Hepatocyte (in vitro differentiated cells): ENCODE data around the gene FMO2. TPM values are rescaled to one million over a fixed set of nuclear protein-coding genes. Genes with fewer than 3 reads are reported as not detected.

Experiments
- DNase-seq: peaks from one replicate; pipeline ENCODE4 v3.0.0-alpha.2; 2016; ENCODE audit warnings: low spot score
- H2AFZ ChIP-seq: fragments of 200-600 bp; sonication (generic); 2 replicates; pipeline ENCODE4 v1.6.0; 2016; ENCODE audit warnings: antibody characterized with exemption, mild to moderate bottlenecking
- H3K27ac ChIP-seq: fragments of 200-600 bp; sonication (generic); 2 replicates; pipeline ENCODE4 v1.5.1; 2016; ENCODE audit warnings: mild to moderate bottlenecking
- H3K27me3 ChIP-seq: fragments of 200-600 bp; sonication (generic); 2 replicates; pipeline ENCODE4 v1.6.1; 2016
- H3K36me3 ChIP-seq: fragments of 200-600 bp; sonication (generic); replicated peaks from 2 replicates; pipeline ENCODE4 v1.5.1; 2016; ENCODE audit warnings: low read depth; ENCODE audit not compliant: insufficient read depth
- H3K4me1 ChIP-seq: fragments of 200-600 bp; sonication (generic); 2 replicates; pipeline ENCODE4 v1.5.1; 2016; ENCODE audit warnings: mild to moderate bottlenecking, moderate library complexity; ENCODE audit not compliant: insufficient read depth
- H3K4me2 ChIP-seq: fragments of 200-600 bp; sonication (generic); 2 replicates; pipeline ENCODE4 v1.6.0; 2016
- H3K4me3 ChIP-seq: fragments of 200-600 bp; sonication (generic); 2 replicates; pipeline ENCODE4 v1.5.1; 2016; ENCODE audit warnings: mild to moderate bottlenecking
- H3K79me2 ChIP-seq: fragments of 200-600 bp; sonication (generic); 2 replicates; pipeline ENCODE4 v1.6.0; 2017; ENCODE audit warnings: mild to moderate bottlenecking
- H3K9me2 ChIP-seq: fragments of 200-600 bp; sonication (generic); replicated peaks from 2 replicates; pipeline ENCODE4 v1.6.0; 2017; ENCODE audit warnings: mild to moderate bottlenecking; ENCODE audit not compliant: insufficient read depth
- H3K9me3 ChIP-seq: fragments of 200-600 bp; sonication (generic); 2 replicates; pipeline ENCODE4 v1.5.1; 2016; ENCODE audit warnings: low read depth, mild to moderate bottlenecking
- H4K20me1 ChIP-seq: fragments of 200-600 bp; sonication (generic); 2 replicates; pipeline ENCODE4 v1.6.0; 2016; ENCODE audit warnings: mild to moderate bottlenecking; ENCODE audit not compliant: insufficient read depth, poor library complexity, severe bottlenecking
- CTCF ChIP-seq: fragments of 200-600 bp; sonication (generic); IDR thresholded peaks from 2 replicates; pipeline ENCODE4 v1.5.1; 2016; ENCODE audit warnings: antibody characterized with exemption, mild to moderate bottlenecking; ENCODE audit not compliant: poor library complexity
- EZH2 ChIP-seq: fragments of 200-600 bp; sonication (generic); IDR thresholded peaks from 2 replicates; pipeline ENCODE4 v1.6.1; 2016; ENCODE audit warnings: antibody characterized with exemption, mild to moderate bottlenecking, borderline replicate concordance
- EZH2phosphoT487 ChIP-seq: fragments of 200-600 bp; sonication (generic); IDR thresholded peaks from one replicate; pipeline ENCODE4 v1.6.1; 2018; ENCODE audit warnings: antibody characterized with exemption, mild to moderate bottlenecking, low read depth, moderate library complexity; ENCODE audit not compliant: unreplicated experiment, severe bottlenecking
- WGBS: methylation state at CpG from one replicate; pipeline ENCODE4 v1.1.6; 2016; ENCODE audit warnings: low lambda C conversion rate; ENCODE audit errors: missing lambda C conversion rate; 5-methylcytosine and 5-hydroxymethylcytosine counted together
- polyA plus RNA-seq: library from polyadenylated mRNA; unstranded; fragments of >200 nt; fragmentation: Nextera tagmentation; extraction: Ambion mirVana; gene quantifications from 2 replicates; pipeline ENCODE4 v1.2.1, GENCODE V29; 2016
- total RNA-seq: library from RNA; depleted of rRNA; stranded (reverse); fragments of >200 nt; gene quantifications from 2 replicates; pipeline ENCODE4 v1.2.3, GENCODE V29; 2014

FMO2 gene
- total and polyA plus RNA-seq, 2 experiments from 2014 or later: 0.70 TPM; not detected in 1

GRCh38 chr1:171243878-171244277 is 58.8 kb downstream of the FMO2 start:
- TF ChIP-seq CTCF: no peak
- Histone ChIP-seq H3K27ac (no peak overlapping the region), H3K4me3 (no peak overlapping the region), H4K20me1 (no peaks in the 10 kb centered on the region), H3K79me2 (peaks cover under 1% of the 10 kb centered on the region), H3K4me1 (peaks cover 7% of the 10 kb centered on the region), H3K9me2 (no peaks in the 10 kb centered on the region), H3K36me3 (no peaks in the 10 kb centered on the region), H3K27me3 (no peaks in the 10 kb centered on the region), H3K9me3 (no peaks in the 10 kb centered on the region), H2AFZ (no peak overlapping the region), H3K4me2 (no peak overlapping the region)
- DNase-seq: no peak
- WGBS: 85% methylated on average over 4 of the region's 4 CpGs

GRCh38 chr1:171245458-171246064 is 60.5 kb downstream of the FMO2 start:
- Histone ChIP-seq H3K4me2 (no peak overlapping the region), H3K27ac (no peak overlapping the region), H4K20me1 (no peaks in the 10 kb centered on the region), H2AFZ (no peak overlapping the region), H3K4me3 (no peak overlapping the region), H3K9me2 (no peaks in the 10 kb centered on the region), H3K9me3 (no peaks in the 10 kb centered on the region), H3K27me3 (no peaks in the 10 kb centered on the region), H3K36me3 (no peaks in the 10 kb centered on the region), H3K4me1 (peaks cover 7% of the 10 kb centered on the region), H3K79me2 (peaks cover 7% of the 10 kb centered on the region)
- 39% methylated on average over 6 of the region's 6 CpGs for WGBS
- TF ChIP-seq EZH2phosphoT487: no peak
- peak; percentile 72 for TF ChIP-seq CTCF
- TF ChIP-seq EZH2: no peak
- DNase-seq: peak; percentile 69

GRCh38 chr1:171247501-171247900 is 62.4 kb downstream of the FMO2 start:
- WGBS: 82% methylated on average over 4 of the region's 4 CpGs
- peak overlapping the region; percentile 76 for H3K27ac ChIP-seq
- peaks cover 7% of the 10 kb centered on the region for H3K79me2 ChIP-seq
- H3K27me3 ChIP-seq: no peaks in the 10 kb centered on the region
- H3K9me3 ChIP-seq: no peaks in the 10 kb centered on the region
- peaks cover 7% of the 10 kb centered on the region for H3K4me1 ChIP-seq
- no peak overlapping the region for H3K4me3 ChIP-seq
- no peaks in the 10 kb centered on the region for H4K20me1 ChIP-seq
- no peaks in the 10 kb centered on the region for H3K36me3 ChIP-seq
- no peak for DNase-seq
- peak overlapping the region; percentile 97 for H3K4me2 ChIP-seq
- no peaks in the 10 kb centered on the region for H3K9me2 ChIP-seq
- TF ChIP-seq EZH2phosphoT487: no peak
- no peak for TF ChIP-seq CTCF
- TF ChIP-seq EZH2: no peak
- no peak overlapping the region for H2AFZ ChIP-seq

- peaks cover 7% of the 10 kb centered on the region for H3K79me2 ChIP-seq
- H3K9me2 ChIP-seq: no peaks in the 10 kb centered on the region
- H2AFZ ChIP-seq: peak within 1 kb of the TSS; percentile 49
- no peak for TF ChIP-seq EZH2
- no peak for TF ChIP-seq CTCF
- H3K27me3 ChIP-seq: no peaks in the 10 kb centered on the region
- peaks cover 7% of the 10 kb centered on the region for H3K4me1 ChIP-seq
- no peaks in the 10 kb centered on the region for H3K9me3 ChIP-seq
- H4K20me1 ChIP-seq: no peaks in the 10 kb centered on the region
- peak within 1 kb of the TSS; percentile 97 for H3K4me2 ChIP-seq
- no peak for DNase-seq
- H3K36me3 ChIP-seq: no peaks in the 10 kb centered on the region
- peak within 1 kb of the TSS; percentile 76 for H3K27ac ChIP-seq
- H3K4me3 ChIP-seq: no peak within 1 kb of the TSS
- 30% methylated on average over 4 of the region's 4 CpGs for WGBS
Observed at GRCh38 chr1:171248302-171248701, 63.2 kb downstream of the FMO2 start, which contains the start of gene FMO1. Gene FMO1 (plus strand): TSS chr1:171248494. CDS start chr1:171258088, 9,594 bp downstream.
